Myocyte (in vitro differentiated cells): ENCODE results near the gene CLGN. TPM values are rescaled to one million over a fixed set of nuclear protein-coding genes. Genes with fewer than 3 reads are reported as not detected.

ENCODE experiments used
- DNase-seq: peaks from one replicate; pipeline ENCODE4 v3.0.0-alpha.2; 2012; ENCODE audit warnings: low read depth
- total RNA-seq: library from RNA; depleted of rRNA; stranded (reverse); fragments of >200 nt; gene quantifications from 2 replicates; pipeline ENCODE4 v1.2.3, GENCODE V29; 2014

The CLGN gene
- total RNA-seq, 1 donor from 2014 or later: not detected

GRCh38 chr4:140342620-140343019 lies 84.8 kb downstream of the CLGN start:
- DNase-seq: no peak

Other genes starting within 250 kb of the CLGN start
- gene SCOC, start 54.0 kb downstream of the CLGN start, total RNA-seq: 59.0 and 60.7 TPM in 2 replicates
- not detected in 2 replicates for gene MGAT4D, start 70.6 kb upstream of the CLGN start, total RNA-seq
- gene ELMOD2, start 96.5 kb upstream of the CLGN start, total RNA-seq: 45.4 and 56.5 TPM in 2 replicates
- gene UCP1, start 141.3 kb upstream of the CLGN start, total RNA-seq: not detected in 2 replicates